ENCODE results near the gene FAM187B. TPM values are rescaled to one million over a fixed set of nuclear protein-coding genes. Genes with fewer than 3 reads are reported as not detected.
A peak's percentile ranks its signal among the peaks of the same experiment; 100 is the strongest.

The FAM187B gene
- total RNA-seq, 3 donors from 2014 or later = not detected

GRCh38 chr19:35229601-35230000 is 1.1 kb upstream of the FAM187B start:
- DNase-seq = no peak
- no peak for ATAC-seq
- no peaks in the 10 kb centered on the region for H3K4me1 ChIP-seq (ENCODE audit: low read depth)
- no peak for TF ChIP-seq CTCF (IDR thresholded peaks at IDR 0.05)
- H3K9me3 ChIP-seq = no peaks in the 10 kb centered on the region
- no peaks in the 10 kb centered on the region for H3K36me3 ChIP-seq (ENCODE audit: low read depth)
- H3K4me3 ChIP-seq = no peak overlapping the region
- intact Hi-C loops (cut with DNase I, micrococcal nuclease) = no loop called here

- no peaks in the 10 kb centered on the region for H3K36me3 ChIP-seq (ENCODE audit: low read depth)
- DNase-seq = no peak
- no peaks in the 10 kb centered on the region for H3K9me3 ChIP-seq
- intact Hi-C loops (cut with DNase I, micrococcal nuclease) = no loop called here
- no peaks in the 10 kb centered on the region for H3K4me1 ChIP-seq (ENCODE audit: low read depth)
- TF ChIP-seq CTCF (IDR thresholded peaks at IDR 0.05) = no peak
- no peak for ATAC-seq
- H3K4me3 ChIP-seq = no peak overlapping the region
Observed at GRCh38 chr19:35226748-35227147, 1.8 kb downstream of the FAM187B start.

GRCh38 chr19:35225951-35226350 is 2.6 kb downstream of the FAM187B start:
- H3K9me3 ChIP-seq = no peaks in the 10 kb centered on the region
- intact Hi-C loops (cut with DNase I, micrococcal nuclease) = no loop called here
- TF ChIP-seq CTCF (IDR thresholded peaks at IDR 0.05) = no peak
- ATAC-seq (no peak), DNase-seq (no peak)
- no peak overlapping the region for H3K4me3 ChIP-seq
- no peaks in the 10 kb centered on the region for H3K36me3 ChIP-seq (ENCODE audit: low read depth)
- no peaks in the 10 kb centered on the region for H3K4me1 ChIP-seq (ENCODE audit: low read depth)

GRCh38 chr19:35224681-35225571 is 3.6 kb downstream of the FAM187B start:
- intact Hi-C loops (cut with DNase I, micrococcal nuclease) = no loop called here
- DNase-seq (peak in 2 of 3 donors; percentile 59 to 60), ATAC-seq (peak; percentile 66)

GRCh38 chr19:35223862-35224505 is 4.6 kb downstream of the FAM187B start:
- Histone ChIP-seq H3K4me3 (no peak overlapping the region), H3K36me3 (ENCODE audit: low read depth) (no peaks in the 10 kb centered on the region), H3K9me3 (no peaks in the 10 kb centered on the region), H3K4me1 (ENCODE audit: low read depth) (no peaks in the 10 kb centered on the region)
- ATAC-seq (no peak), DNase-seq (no peak)
- intact Hi-C loops (cut with DNase I, micrococcal nuclease) = no loop called here
- no peak for TF ChIP-seq CTCF (IDR thresholded peaks at IDR 0.05)

More at GRCh38 chr19:35224681-35225571, 3.6 kb downstream of the FAM187B start:
- TF ChIP-seq CTCF (IDR thresholded peaks at IDR 0.05) = no peak
- Histone ChIP-seq H3K4me1 (ENCODE audit: low read depth) (no peaks in the 10 kb centered on the region), H3K4me3 (no peak overlapping the region), H3K9me3 (no peaks in the 10 kb centered on the region), H3K36me3 (ENCODE audit: low read depth) (no peaks in the 10 kb centered on the region)
